GM12878 (cell line): ENCODE results near the gene LIMS2. TPM values are rescaled to one million over a fixed set of nuclear protein-coding genes. Genes with fewer than 3 reads are reported as not detected.

Experiments used
- ATAC-seq: fragments of 200-7000 bp; cut with Tn5 transposase; 3 replicates; pipeline ENCODE4 v1.9.1; 2020; ENCODE audit warnings: mild to moderate bottlenecking, moderate library complexity
- BruUV-seq: library from RNA; stranded (reverse); fragments of 400-500 nt; replicated peaks from 2 replicates; lab custom pipeline; 2021; lab: Mats Ljungman, UMichigan
- CTCF ChIA-PET: fragments of 300-600 bp; sonication (Branson Sonifier 250); formaldehyde crosslinking; extraction: SDS; loops from one replicate; lab custom pipeline; 2021; ENCODE audit warnings: inconsistent platforms; lab: Yijun Ruan, JAX
- POLR2A ChIA-PET: fragments of 350-600 bp; formaldehyde crosslinking; extraction: SDS; loops from one replicate; lab custom pipeline; 2021; ENCODE audit warnings: inconsistent platforms; lab: Charles Lee
- RAD21 ChIA-PET: fragments of 300-600 bp; sonication (Branson Sonifier 250); formaldehyde crosslinking; loops from one replicate; lab custom pipeline; 2023; ENCODE audit warnings: antibody characterized with exemption; ENCODE audit not compliant: unreplicated experiment; lab: Charles Lee
- SMC1A ChIA-PET: fragments of 300-600 bp; sonication (Branson Sonifier 250); formaldehyde crosslinking; loops from one replicate; lab custom pipeline; 2023; ENCODE audit not compliant: unreplicated experiment, uncharacterized antibody; lab: Charles Lee
- DNase-seq: peaks from one replicate; pipeline ENCODE4 v3.0.0-alpha.2; 2011; ENCODE audit warnings: low read depth, low spot score
- FAIRE-seq: peaks from 3 replicates; lab custom pipeline; 2011; peaks lifted over from hg19 to GRCh38; lab: Jason Lieb, UNC
- H2AFZ ChIP-seq: 2 replicates; pipeline ENCODE4 v1.6.0; 2011; ENCODE audit warnings: low read depth, low read length, control low read depth; ENCODE audit not compliant: control insufficient read depth
- H3K27ac ChIP-seq: 2 replicates; pipeline ENCODE4 v1.5.1; 2011; ENCODE audit warnings: control low read depth; ENCODE audit not compliant: control insufficient read depth, insufficient read depth
- H3K27me3 ChIP-seq, 2 experiments: replicated peaks in 1 of 2; 2 replicates each; pipeline versions ENCODE4 v1.6.0 to v1.6.1; 2011; ENCODE audit warnings: low read length in 1 of 2; ENCODE audit not compliant: control insufficient read depth in 2 of 2, insufficient read depth in 2 of 2
- H3K36me3 ChIP-seq, 2 experiments: 2 replicates each; pipeline ENCODE4 v1.5.1; 2011; ENCODE audit warnings: low read length in 1 of 2; ENCODE audit not compliant: control insufficient read depth in 2 of 2, insufficient read depth in 2 of 2
- H3K4me1 ChIP-seq: 2 replicates; pipeline ENCODE4 v1.6.1; 2011; ENCODE audit warnings: mild to moderate bottlenecking, low read length, moderate library complexity, mixed read lengths; ENCODE audit not compliant: control insufficient read depth, insufficient read depth
- H3K4me2 ChIP-seq: 2 replicates; pipeline ENCODE4 v1.6.0; 2011; ENCODE audit warnings: control low read depth; ENCODE audit not compliant: control insufficient read depth, insufficient read depth
- H3K4me3 ChIP-seq: fragments of 200-600 bp; sonication (generic); 2 replicates; pipeline ENCODE4 v1.5.1; 2016
- H3K79me2 ChIP-seq: 2 replicates; pipeline ENCODE4 v1.6.0; 2011; ENCODE audit warnings: low read length; ENCODE audit not compliant: control insufficient read depth, insufficient read depth
- H3K9ac ChIP-seq: 2 replicates; pipeline ENCODE4 v1.8.0; 2011; ENCODE audit warnings: low read length, control low read depth, mixed read lengths; ENCODE audit not compliant: control insufficient read depth, insufficient read depth
- H3K9me3 ChIP-seq: replicated peaks from 3 replicates; pipeline ENCODE4 v1.5.1; 2011; ENCODE audit warnings: mild to moderate bottlenecking, low read length; ENCODE audit not compliant: control insufficient read depth, insufficient read depth
- H4K20me1 ChIP-seq: 2 replicates; pipeline ENCODE4 v1.6.0; 2011; ENCODE audit not compliant: control insufficient read depth, insufficient read depth
- ASH2L ChIP-seq: fragments of 300-600, 200-600 bp; sonication (generic); IDR thresholded peaks from 2 replicates; pipeline ENCODE4 v1.6.1; 2017; ENCODE audit warnings: low read depth, mild to moderate bottlenecking, borderline replicate concordance
- BCL3 ChIP-seq: IDR thresholded peaks from 2 replicates; pipeline ENCODE4 v1.6.1; 2011; ENCODE audit warnings: borderline replicate concordance, low read depth, mild to moderate bottlenecking, moderate library complexity, low read length; ENCODE audit not compliant: insufficient read depth, poor library complexity, severe bottlenecking
- BHLHE40 ChIP-seq, 2 experiments: fragments of 450-650 bp in 1 of 2; IDR thresholded peaks; 2 replicates each; pipeline ENCODE4 v1.6.1; 2011 to 2017; ENCODE audit warnings: low read depth in 2 of 2, borderline replicate concordance in 1 of 2, improper control_type of control experiment in 1 of 2, low read length in 1 of 2, mild to moderate bottlenecking in 1 of 2
- DPF2 ChIP-seq: fragments of 450-650 bp; IDR thresholded peaks from 2 replicates; pipeline ENCODE4 v1.6.1; 2017; ENCODE audit warnings: mild to moderate bottlenecking
- EGR1 ChIP-seq, 2 experiments: IDR thresholded peaks; 1 replicate in 1 of 2; 2 replicates in 1 of 2; pipeline ENCODE4 v1.6.1; 2011 to 2012; ENCODE audit warnings: low read depth in 2 of 2, low read length in 2 of 2, borderline replicate concordance in 1 of 2, mild to moderate bottlenecking in 1 of 2, moderate library complexity in 1 of 2
- GATAD2B ChIP-seq: fragments of 450-650 bp; conservative IDR thresholded peaks from 2 replicates; pipeline ENCODE4 v1.6.1; 2017; ENCODE audit warnings: low read depth, mild to moderate bottlenecking, moderate library complexity
- IKZF1 ChIP-seq: fragments of 450-650 bp; conservative IDR thresholded peaks from 2 replicates; pipeline ENCODE4 v1.6.1; 2017; ENCODE audit warnings: antibody characterized with exemption, mild to moderate bottlenecking
- MTA2 ChIP-seq: fragments of 450-650 bp; IDR thresholded peaks from 2 replicates; pipeline ENCODE4 v1.6.1; 2016; ENCODE audit warnings: low read depth, mild to moderate bottlenecking, moderate library complexity
- PAX5 ChIP-seq: IDR thresholded peaks from 2 replicates; pipeline ENCODE4 v1.6.1; 2011; ENCODE audit warnings: low read depth, low read length, borderline replicate concordance
- POLR2A ChIP-seq: IDR thresholded peaks from 2 replicates; pipeline ENCODE4 v1.6.1; 2011; ENCODE audit warnings: low read depth, mild to moderate bottlenecking, low read length
- RUNX3 ChIP-seq: IDR thresholded peaks from 2 replicates; pipeline ENCODE4 v1.6.1; 2012; ENCODE audit warnings: low read length, inconsistent platforms
- TCF12 ChIP-seq: IDR thresholded peaks from 2 replicates; pipeline ENCODE4 v1.6.1; 2011; ENCODE audit warnings: low read depth, mild to moderate bottlenecking, low read length
- TCF3 ChIP-seq: IDR thresholded peaks from 2 replicates; pipeline ENCODE4 v1.6.1; 2012; ENCODE audit warnings: low read depth, mild to moderate bottlenecking, low read length, borderline replicate concordance; ENCODE audit not compliant: insufficient read depth
- ZNF592 ChIP-seq: fragments of 450-650 bp; IDR thresholded peaks from 2 replicates; pipeline ENCODE4 v1.6.1; 2017; ENCODE audit warnings: mild to moderate bottlenecking, moderate library complexity
- WGBS: methylation state at CpG from one replicate; pipeline ENCODE4 v1.1.6; 2016; ENCODE audit warnings: low lambda C conversion rate; ENCODE audit not compliant: insufficient replicate concordance, insufficient coverage; ENCODE audit errors: missing lambda C conversion rate; 5-methylcytosine and 5-hydroxymethylcytosine counted together
- in situ Hi-C: fragments of 300-500 bp; cut with MboI; formaldehyde crosslinking; loops from 9 replicates; pipeline ENCODE4 v1.14.3; 2018; ENCODE audit warnings: mixed read lengths
- intact Hi-C: fragments of 100-400 bp; cut with micrococcal nuclease; formaldehyde crosslinking; loops from one replicate; pipeline ENCODE4 v1.14.2; 2022; ENCODE audit not compliant: unreplicated experiment
- polyA plus RNA-seq, 11 experiments: library from polyadenylated mRNA; depleted of rRNA in 4 of 11; unstranded in 6 of 11; stranded (reverse) in 5 of 11; fragments of >200 nt; fragmentation: Nextera tagmentation in 4 of 11; fragmentation: Illumina TruSeq in 1 of 11; extraction: Ambion mirVana in 4 of 11; extraction: Trizol in 1 of 11; gene quantifications; 1 replicate in 1 of 11; 2 replicates in 10 of 11; pipeline versions ENCODE4 v1.2.1 to v1.2.3, GENCODE V29; 2011 to 2016; ENCODE audit warnings: inconsistent platforms in 2 of 11, missing spikeins in 2 of 11, low read depth in 1 of 11
- total RNA-seq, 4 experiments: library from RNA; depleted of rRNA in 3 of 4; stranded (reverse); fragments of >200 nt in 3 of 4; fragmentation: Illumina TruSeq in 1 of 4; extraction: Trizol in 1 of 4; gene quantifications; 2 replicates each; pipeline versions ENCODE4 v1.2.1 to v1.2.3, GENCODE V29; 2013 to 2021

The LIMS2 gene
- total and polyA plus RNA-seq, 10 of the 15 experiments (the other 5 are each of a cell fraction or from before 2014, with no cell fraction given), result 0.06 to 0.81 (median 0.16) TPM; not detected in 2

- Histone ChIP-seq H4K20me1 (no peaks in the 10 kb centered on the region), H3K4me1 (peaks cover 17% of the 10 kb centered on the region), H3K36me3 (no peaks in the 10 kb centered on the region), H3K27me3 (no peaks in the 10 kb centered on the region), H3K4me3 (no peak overlapping the region), H2AFZ (no peak overlapping the region; the same call in 1 of the 2 replicates), H3K4me2 (peak overlapping the region; percentile 42; the same call in 1 of the 2 replicates), H3K79me2 (no peaks in the 10 kb centered on the region), H3K27ac (no peak overlapping the region), H3K9me3 (no peaks in the 10 kb centered on the region), H3K9ac (no peak overlapping the region)
- BruUV-seq, result no TSS peak
- 35% methylated on average over 25 of the region's 25 CpGs for WGBS
- no peak for FAIRE-seq
- in situ Hi-C loops (no loop called here), intact Hi-C loops (no loop called here)
- ATAC-seq, result peak; percentile 62
- ChIA-PET RAD21 (no interaction called here), SMC1A (no interaction called here), POLR2A (interaction anchor here (0.6 kb wide), 1 partner anchor 176 kb away, joined by 5 read pairs; no protein-coding TSS in a partner anchor), CTCF (interaction anchor here (1.3 to 1.4 kb wide), 2 partner anchors 41 to 106 kb away, joined by 3 to 6 read pairs; partner anchors contain the start of gene IWS1)
- TF ChIP-seq TCF12, result peak; percentile 82
- no peak for TF ChIP-seq BCL3
- TF ChIP-seq DPF2, result peak; percentile 59
- 0 out of 2 replicates have a peak, but pooled peaks have one; percentile 13 for TF ChIP-seq MTA2
- TF ChIP-seq TCF3, result peak; percentile 83; the same call in 1 of the 2 replicates
- peak in 1 of 2 experiments; percentile 57; a peak in 1 of 4 replicates for TF ChIP-seq BHLHE40 (IDR thresholded peaks at IDR 0.05; ENCODE audit: borderline replicate concordance in 1 of 2, low read depth in 2 of 2, low read length in 1 of 2)
- peak; percentile 62; the same call in 1 of the 2 replicates for TF ChIP-seq PAX5
- 0 out of 2 replicates have a peak, but pooled peaks have one; percentile 27 for TF ChIP-seq GATAD2B
- peak; percentile 37 for TF ChIP-seq RUNX3
- no peak for TF ChIP-seq ZNF592
- TF ChIP-seq POLR2A, result peak; percentile 20; the same call in 1 of the 2 replicates
- TF ChIP-seq EGR1 (IDR thresholded peaks at IDR 0.05; ENCODE audit: borderline replicate concordance in 1 of 2, low read depth in 2 of 2, low read length in 2 of 2), result peak in 1 of 2 experiments; percentile 86; a peak in 2 of 3 replicates
- TF ChIP-seq IKZF1, result peak; percentile 41; the same call in 1 of the 2 replicates
- TF ChIP-seq ASH2L, result no peak
- DNase-seq, result no peak
These were observed 42.5 kb downstream of the LIMS2 start for GRCh38 chr2:127632592-127633489.
